HPDE6-E6E7 (cell line): ENCODE results near the gene OSGIN1.

Experiments
- DNase-seq: peaks from one replicate; pipeline ENCODE4 v3.0.0; 2011; ENCODE audit warnings: missing footprints; ENCODE audit errors: extremely low spot score

The OSGIN1 gene

GRCh38 chr16:83972256-83973008 lies 19.4 kb downstream of the OSGIN1 start:
- no peak for DNase-seq

- DNase-seq: no peak
Observed at GRCh38 chr16:83973077-83973476, 20.0 kb downstream of the OSGIN1 start.

- DNase-seq: no peak
Observed at GRCh38 chr16:83973581-83974385, 20.7 kb downstream of the OSGIN1 start.

- DNase-seq: no peak
Observed at GRCh38 chr16:83974475-83974874, 21.4 kb downstream of the OSGIN1 start.

- no peak for DNase-seq
Observed at GRCh38 chr16:83975590-83976260, 22.7 kb downstream of the OSGIN1 start.

GRCh38 chr16:83977056-83977815 lies 24.2 kb downstream of the OSGIN1 start:
- no peak for DNase-seq

- no peak for DNase-seq
Observed at GRCh38 chr16:83978401-83978904, 25.4 kb downstream of the OSGIN1 start.

- no peak for DNase-seq
Observed at GRCh38 chr16:83979441-83979840, 26.4 kb downstream of the OSGIN1 start.

GRCh38 chr16:83980794-83981193 lies 27.8 kb downstream of the OSGIN1 start:
- DNase-seq: no peak

GRCh38 chr16:83981799-83982198 lies 28.8 kb downstream of the OSGIN1 start:
- DNase-seq: no peak

GRCh38 chr16:83983491-83983890 lies 30.5 kb downstream of the OSGIN1 start:
- no peak for DNase-seq

GRCh38 chr16:83989300-83989699 lies 36.3 kb downstream of the OSGIN1 start:
- no peak for DNase-seq

- DNase-seq: no peak
Observed at GRCh38 chr16:83990492-83990891, 37.5 kb downstream of the OSGIN1 start.

GRCh38 chr16:83992624-83993023 lies 39.6 kb downstream of the OSGIN1 start:
- DNase-seq: no peak

- peak; percentile 97 for DNase-seq
Observed at GRCh38 chr16:83994087-83994486, 41.0 kb downstream of the OSGIN1 start.

- DNase-seq: no peak
Observed at GRCh38 chr16:83994703-83995102, 41.7 kb downstream of the OSGIN1 start.

GRCh38 chr16:83995754-83996153 lies 42.7 kb downstream of the OSGIN1 start:
- DNase-seq: no peak

GRCh38 chr16:83996481-83997252 lies 43.6 kb downstream of the OSGIN1 start:
- no peak for DNase-seq

GRCh38 chr16:83998091-83998490 lies 45.1 kb downstream of the OSGIN1 start:
- no peak for DNase-seq

- DNase-seq: no peak
Observed at GRCh38 chr16:84000989-84001642, 48.1 kb downstream of the OSGIN1 start.
